NCI-H526 (cell line): ENCODE data around the gene VIM.
"Not testable (repeated sequence)": the region's sequence is repeated elsewhere in the genome, so short reads cannot be mapped to it uniquely, and the experiment has no call there.

ENCODE experiments used
- DNase-seq, 2 experiments: peaks; one replicate each; lab custom pipeline; 2025; lab: John Stamatoyannopoulos, UW

Gene VIM

DNA sequence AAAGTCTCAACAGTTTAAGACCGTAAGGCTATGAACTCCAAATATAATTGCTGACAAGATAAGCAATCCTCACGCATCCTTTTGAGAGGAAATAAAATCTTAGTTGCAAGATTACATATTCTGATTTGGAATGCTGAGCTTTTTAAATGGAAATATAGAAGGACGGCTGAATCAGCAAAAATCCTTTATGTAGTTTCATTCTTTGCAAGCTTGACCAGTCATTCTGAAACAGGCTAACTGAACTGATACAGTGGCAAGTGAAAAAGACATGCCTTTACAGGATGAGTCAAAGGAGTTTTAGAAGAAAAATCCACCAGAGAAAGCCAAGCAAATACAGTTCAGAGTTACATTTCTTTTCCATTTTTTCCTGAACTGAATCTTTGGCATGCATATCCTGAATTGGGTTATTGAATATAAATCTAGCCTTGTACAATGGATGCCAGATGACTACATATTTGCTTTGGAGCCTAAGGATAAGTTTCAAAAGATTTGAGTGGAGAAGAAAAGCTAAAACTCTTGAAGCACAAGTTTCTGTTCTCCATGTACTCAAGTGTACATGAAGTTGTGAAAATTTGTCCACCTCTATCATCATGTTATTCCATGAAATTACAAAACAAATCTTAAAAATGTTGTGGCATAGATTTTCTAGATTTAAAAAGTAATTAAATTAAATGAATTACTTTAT, 4.4 kb downstream of the VIM start:
- DNase-seq: no peak

DNA sequence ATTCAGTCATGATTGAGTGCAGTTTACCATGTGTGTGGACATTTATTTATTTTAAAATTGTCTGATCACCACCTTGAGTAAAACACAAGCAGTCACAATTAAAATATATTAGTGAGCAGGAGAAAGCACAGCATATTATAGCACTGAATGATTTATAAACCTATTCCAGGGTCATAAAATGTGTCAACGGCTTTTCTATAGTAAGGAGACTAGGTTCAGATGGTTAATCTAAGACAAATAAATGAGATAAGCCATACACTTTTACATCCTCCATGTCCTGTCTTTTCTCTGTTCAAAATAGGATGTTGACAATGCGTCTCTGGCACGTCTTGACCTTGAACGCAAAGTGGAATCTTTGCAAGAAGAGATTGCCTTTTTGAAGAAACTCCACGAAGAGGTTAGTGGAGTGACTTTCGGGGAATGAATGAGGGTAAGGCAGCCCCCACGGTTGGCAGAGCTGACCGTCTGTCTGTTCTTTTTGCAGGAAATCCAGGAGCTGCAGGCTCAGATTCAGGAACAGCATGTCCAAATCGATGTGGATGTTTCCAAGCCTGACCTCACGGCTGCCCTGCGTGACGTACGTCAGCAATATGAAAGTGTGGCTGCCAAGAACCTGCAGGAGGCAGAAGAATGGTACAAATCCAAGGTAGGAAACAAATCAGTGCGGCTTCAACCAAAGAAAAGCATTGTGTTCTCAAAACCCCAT, 5.4 kb downstream of the VIM start:
- DNase-seq: no peak

- peak in 1 of 2 experiments; percentile 24 for DNase-seq
Observed at GRCh38 chr10:17234431-17234945, 6.4 kb downstream of the VIM start.

DNA sequence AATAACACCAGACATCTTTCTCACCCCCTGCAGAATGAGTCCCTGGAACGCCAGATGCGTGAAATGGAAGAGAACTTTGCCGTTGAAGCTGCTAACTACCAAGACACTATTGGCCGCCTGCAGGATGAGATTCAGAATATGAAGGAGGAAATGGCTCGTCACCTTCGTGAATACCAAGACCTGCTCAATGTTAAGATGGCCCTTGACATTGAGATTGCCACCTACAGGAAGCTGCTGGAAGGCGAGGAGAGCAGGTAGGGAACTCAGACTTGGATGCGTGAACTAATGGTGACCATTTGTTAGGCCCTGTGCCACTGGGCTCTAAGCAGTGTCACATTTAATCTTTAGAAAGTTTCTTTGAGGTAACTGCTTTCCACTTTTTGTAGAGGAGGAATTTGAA, 7.1 kb downstream of the VIM start:
- DNase-seq: no peak

DNA sequence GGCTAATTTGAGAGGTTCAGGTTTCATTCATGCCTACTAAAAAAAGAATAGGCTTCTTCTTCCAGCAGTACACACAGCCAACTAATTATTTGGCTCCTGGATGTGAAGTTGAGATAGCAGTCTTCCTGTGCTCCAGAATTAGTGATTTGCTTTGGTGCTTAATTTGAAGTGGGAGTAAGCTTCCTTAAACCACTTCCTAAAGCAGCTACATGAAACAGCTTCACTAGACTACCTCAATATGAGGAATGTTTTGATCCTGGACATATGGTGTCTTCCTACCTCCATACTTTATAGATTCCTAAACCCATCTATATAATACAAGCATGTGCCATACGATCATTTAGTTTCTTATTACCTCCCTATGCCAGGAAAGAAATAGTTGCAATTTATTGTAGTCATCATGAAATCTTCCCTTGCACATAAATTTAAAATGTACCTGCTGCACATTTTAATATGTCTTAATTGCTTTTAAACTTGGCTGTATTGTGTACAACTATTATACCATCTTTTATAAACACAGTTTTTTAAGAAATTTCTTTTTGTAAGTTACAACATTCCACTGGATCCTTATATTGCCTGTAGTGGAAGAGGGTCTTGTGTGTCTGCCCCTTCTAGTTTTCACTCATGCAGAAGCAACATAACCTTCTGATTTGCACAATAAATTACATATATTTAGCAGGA, 8.6 kb downstream of the VIM start:
- DNase-seq: no peak

GRCh38 chr10:17237149-17237527, 9.1 kb downstream of the VIM start:
- DNase-seq: no peak

DNA sequence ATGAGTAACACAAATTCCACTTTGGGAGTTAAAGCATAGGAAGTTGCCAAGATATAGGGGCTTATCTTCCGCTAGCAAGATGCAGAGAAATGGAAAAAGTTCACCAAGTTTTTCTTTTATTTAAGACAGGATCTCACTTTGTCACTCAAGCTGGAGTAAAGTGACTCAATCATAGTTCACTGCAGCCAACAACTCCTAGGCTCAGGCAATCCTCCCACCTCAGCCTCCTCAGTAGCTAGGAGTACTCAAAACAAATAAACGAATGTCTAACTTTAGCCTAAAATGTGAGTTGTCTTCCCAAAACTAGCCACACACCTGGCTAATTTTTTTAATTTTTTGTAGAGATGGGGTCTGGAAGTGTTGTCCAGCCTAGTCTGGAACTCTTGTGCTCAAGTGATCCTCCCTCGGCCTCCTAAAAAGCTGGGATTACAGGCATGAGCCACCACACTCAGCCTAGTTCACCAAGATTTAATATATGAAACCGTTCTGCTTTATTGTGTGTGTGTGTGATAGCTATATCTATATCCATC, 9.9 kb downstream of the VIM start:
- no peak for DNase-seq

DNA sequence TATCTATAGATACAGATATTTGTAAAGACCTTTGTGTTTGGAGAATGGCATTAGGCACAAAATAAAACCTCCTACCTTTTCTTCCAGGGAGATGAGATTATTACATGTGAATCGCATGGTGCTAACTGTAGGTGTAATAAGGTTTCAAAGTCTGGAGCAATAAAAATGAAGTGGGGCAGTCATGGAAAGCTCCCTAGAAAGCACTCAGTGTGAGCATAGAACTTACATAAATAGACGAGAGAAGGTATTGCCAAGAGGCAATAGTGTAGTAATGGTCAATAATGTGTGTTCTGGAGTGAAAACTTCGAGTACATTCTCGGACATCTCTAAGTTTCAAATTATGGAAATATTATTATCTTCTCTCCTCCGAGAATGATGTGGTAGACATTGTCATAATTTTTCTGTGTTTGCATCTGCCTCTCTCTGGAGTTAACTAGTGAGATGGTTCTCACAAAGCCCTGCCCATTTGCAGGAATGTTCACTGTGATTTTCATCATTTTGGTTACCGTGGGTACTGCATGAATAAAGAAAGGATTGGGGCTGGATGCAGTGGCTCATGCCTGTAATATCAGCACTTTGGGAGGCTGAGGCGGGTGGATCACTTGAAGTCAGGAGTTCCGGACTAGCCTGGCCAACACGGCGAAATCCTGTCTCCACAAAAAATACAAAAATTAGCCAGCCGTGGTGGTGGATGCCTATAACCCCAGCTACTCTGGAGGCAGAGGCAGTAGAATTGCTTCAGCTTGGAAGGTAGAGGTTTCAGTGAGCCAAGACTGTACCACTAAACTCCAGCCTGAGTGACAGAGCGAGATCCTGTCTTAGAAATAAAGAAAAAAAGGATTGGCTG, 10.6 kb downstream of the VIM start:
- no peak for DNase-seq

DNA sequence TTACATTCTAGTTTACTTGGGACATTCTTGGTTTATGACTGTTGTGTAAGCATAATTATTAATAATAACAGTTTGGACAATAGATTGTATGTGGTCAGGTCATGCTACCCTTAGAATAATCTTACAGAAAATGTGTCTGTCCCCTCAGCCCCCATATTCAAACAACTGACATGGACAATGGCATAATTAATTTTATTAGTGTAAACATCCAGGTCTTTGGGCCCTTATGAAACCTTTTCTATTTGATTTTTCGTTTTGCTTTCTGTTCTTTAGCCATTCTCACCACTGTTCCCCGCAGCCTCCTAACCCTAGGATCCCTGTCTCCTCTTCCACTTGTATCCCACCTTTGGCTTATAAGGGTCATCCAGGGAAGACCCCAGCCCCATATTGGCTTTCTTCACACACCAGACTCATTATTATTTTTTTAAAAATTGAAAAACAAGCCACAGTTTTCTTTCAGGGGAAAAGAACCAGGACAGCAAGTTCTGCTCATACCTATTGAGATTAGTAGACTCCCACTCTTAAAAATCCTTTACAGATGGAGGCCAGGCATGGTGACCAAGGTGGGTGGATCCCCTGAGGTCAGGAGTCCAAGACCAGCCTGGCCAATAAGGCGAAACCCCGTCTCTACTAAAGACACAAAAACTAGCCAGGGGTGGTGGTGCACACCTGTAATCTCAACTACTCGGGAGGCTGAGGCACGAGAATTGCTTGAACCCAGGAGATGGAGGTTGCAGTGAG, 11.5 kb downstream of the VIM start:
- no peak for DNase-seq

DNA sequence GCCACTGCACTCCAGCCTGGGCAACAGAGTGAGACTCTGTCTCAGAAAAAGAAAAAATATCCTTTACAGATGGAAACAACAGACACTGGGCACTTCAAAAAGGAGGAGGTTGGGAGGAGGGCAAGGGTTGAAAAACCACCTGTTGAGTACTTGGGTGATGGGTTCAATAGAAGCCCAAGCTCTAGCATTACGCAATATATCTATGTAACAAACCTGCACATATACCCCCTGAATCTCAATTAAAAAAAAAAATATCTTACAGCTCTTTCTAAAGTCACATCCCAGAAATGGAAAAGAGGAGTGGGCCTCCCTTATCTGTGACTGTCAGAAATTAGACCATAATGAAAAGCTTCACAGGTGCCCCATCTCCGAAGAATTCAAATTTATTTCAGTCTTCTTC, 12.1 kb downstream of the VIM start:
- DNase-seq: no peak

DNA sequence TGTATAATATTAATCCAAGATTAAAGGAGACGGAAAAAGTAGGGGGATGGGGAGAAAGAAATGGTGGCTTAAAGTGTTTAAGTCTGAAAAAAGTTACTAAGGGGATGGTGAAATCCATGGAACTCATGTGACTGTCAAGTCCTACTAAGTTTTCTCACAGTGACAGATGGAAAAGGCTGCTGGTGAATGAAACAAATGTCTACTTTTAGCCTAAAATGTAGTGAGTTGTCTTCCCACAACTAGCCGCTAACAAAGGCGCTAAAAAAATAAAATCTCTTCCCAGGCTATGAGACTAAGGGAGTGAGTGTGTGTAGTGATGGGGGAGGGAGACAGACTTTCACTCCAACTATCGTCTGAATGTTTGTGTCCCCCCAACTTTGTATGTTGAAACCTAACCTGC, 12.6 kb downstream of the VIM start:
- DNase-seq: no peak

- no peak for DNase-seq
Observed at GRCh38 chr10:17241611-17242333, 13.7 kb downstream of the VIM start.

- no peak for DNase-seq
Observed at GRCh38 chr10:17244700-17245365, 16.8 kb downstream of the VIM start.

- DNase-seq: no peak
Observed at GRCh38 chr10:17247210-17247609, 19.2 kb downstream of the VIM start.

GRCh38 chr10:17248964-17249363, 20.9 kb downstream of the VIM start:
- DNase-seq: no peak

DNA sequence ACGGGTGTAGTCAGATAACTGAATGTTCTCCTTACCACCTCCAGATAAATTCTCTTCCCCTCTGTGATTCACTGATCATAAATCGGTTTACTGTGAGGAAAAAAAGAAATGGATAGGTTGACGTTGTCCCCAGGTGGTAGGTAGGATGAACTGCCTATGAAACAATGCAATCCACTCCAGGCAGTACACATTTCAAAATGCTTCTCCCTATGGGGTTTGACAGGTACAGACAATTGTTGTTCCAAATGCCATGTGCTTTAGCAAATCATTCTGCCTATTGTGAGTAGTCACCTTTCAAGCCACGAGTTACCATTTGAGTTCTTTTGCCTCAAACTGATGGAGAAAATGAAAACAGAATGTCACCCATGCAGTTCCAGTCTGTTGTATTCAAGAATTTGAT, 21.8 kb downstream of the VIM start:
- peak in 1 of 2 experiments; percentile 3 for DNase-seq

DNA sequence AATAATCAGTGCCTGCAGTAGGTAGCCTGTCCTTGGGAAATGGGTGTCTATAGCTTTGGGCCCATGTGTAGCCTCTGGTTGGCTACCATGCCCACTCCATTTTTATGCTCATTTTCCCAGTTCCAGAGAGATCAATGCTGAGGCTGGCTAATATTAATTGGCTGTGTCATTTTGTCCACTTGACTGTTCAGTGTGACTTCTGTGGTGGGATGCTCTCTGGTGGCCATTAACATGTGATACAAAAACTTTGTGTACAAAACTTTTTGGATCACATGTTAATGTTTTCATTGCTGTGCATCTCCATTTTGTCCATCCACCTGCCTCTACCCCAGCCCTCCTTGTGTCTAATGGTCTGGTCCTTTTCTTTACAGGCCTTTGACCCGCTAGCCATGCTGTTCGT, 22.7 kb downstream of the VIM start:
- no peak for DNase-seq

DNA sequence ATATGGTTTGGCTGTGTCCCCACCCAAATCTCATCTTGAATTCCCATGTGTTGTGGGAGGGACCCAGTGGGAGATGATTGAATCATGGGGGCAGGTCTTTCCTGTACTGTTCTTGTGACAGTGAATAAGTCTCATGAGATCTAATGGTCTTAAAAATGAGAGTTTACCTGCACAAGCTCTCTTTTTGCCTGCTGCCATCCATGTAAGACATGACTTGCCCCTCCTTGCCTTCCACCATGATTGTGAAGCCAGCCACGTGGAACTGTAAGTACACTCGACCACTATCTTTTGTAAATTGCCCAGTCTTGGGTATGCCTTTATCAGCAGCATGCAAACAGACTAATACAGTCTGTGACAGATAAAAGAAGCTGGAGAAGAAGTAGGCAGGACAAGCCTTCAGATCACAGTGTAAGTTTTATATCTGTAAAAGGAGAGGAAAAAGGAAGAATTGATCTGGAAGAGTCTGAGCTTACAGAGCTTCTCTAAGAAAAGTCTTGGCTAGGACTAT, 26.6 kb downstream of the VIM start:
- DNase-seq: not testable (repeated sequence)

DNA sequence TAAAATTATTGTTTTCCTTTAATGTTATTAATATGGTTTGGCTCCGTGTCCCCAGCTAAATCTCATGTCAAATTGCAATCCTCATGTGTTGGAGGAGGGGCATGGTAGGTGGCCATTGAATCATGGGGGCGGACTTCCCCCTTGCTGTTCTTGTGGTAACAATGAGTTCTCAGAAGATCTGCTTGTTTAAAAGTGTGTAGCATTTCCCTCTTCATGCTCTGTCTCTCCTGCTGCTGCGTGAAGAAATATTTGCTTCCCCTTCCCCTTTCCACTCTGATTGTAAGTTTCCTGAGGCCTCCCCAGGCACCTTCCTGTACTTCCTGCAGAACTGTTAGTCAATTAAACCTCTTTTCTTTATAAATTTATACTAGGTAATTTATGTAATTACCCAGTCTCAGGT, 27.5 kb downstream of the VIM start:
- DNase-seq: no peak

DNA sequence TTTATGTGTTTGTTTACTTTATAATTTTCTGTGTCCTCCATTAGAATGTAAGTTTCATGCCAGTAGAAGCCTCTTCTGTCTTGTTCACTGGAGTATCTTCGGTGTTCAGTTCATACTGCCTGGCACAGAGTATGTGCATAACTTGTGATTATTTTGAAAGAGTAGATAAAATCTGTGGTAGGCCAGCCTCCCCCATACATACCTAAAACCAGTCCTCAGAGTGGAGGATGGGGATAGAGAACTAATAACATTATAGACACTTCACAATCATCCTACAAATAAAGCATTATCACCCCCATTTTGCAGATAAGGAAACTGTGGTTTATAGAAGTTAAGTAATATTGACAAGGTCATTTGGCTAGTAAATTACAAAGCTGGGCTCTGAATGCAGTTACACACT, 28.0 kb downstream of the VIM start:
- no peak for DNase-seq
